Gastroesophageal sphincter (tissue), 4 donors: ENCODE measurements around the gene CLEC4D. TPM values are rescaled to one million over a fixed set of nuclear protein-coding genes. Genes with fewer than 3 reads are reported as not detected.

ENCODE experiments used
- ATAC-seq: fragments of 150-250 bp; one replicate; pipeline ENCODE4 v1.9.1; 2016; ENCODE audit warnings: mild to moderate bottlenecking, moderate library complexity
- H3K27ac ChIP-seq, 4 donors: fragments of 200-600 bp; sonication (generic) in 3 of 4; 1 replicate in 3 of 4; 2 replicates in 1 of 4; pipeline ENCODE4 v1.5.1; 2016 to 2019
- H3K27me3 ChIP-seq: fragments of 200-600 bp; sonication (generic); one replicate; pipeline ENCODE4 v1.5.1; 2019
- H3K36me3 ChIP-seq, 2 donors: fragments of 200-600 bp; sonication (generic); one replicate each; pipeline ENCODE4 v1.5.1; 2019; ENCODE audit warnings: control low read depth in 1 of 2
- H3K4me1 ChIP-seq, 3 donors: fragments of 200-600 bp; sonication (generic); 1 replicate in 2 of 3; 2 replicates in 1 of 3; pipeline ENCODE4 v1.5.1; 2016 to 2019; ENCODE audit warnings: control low read depth in 2 of 3
- H3K4me3 ChIP-seq, 2 donors: fragments of 200-600 bp; sonication (generic); one replicate each; pipeline ENCODE4 v1.5.1; 2019; ENCODE audit warnings: mild to moderate bottlenecking in 1 of 2, moderate library complexity in 1 of 2
- H3K9me3 ChIP-seq, 3 donors: fragments of 200-600 bp; sonication (generic); one replicate each; pipeline ENCODE4 v1.5.1; 2017 to 2019; ENCODE audit warnings: control low read depth in 2 of 3
- EP300 ChIP-seq: sonication (generic); formaldehyde crosslinking; IDR thresholded peaks from one replicate; pipeline ENCODE4 v1.6.1; 2017; ENCODE audit warnings: antibody characterized with exemption, mild to moderate bottlenecking
- POLR2A ChIP-seq, 2 donors: fragments of 450-650 bp; IDR thresholded peaks; one replicate each; pipeline ENCODE4 v1.6.1; 2017; ENCODE audit warnings: antibody characterized with exemption in 2 of 2, mild to moderate bottlenecking in 2 of 2, moderate library complexity in 1 of 2
- POLR2AphosphoS5 ChIP-seq: sonication (generic); formaldehyde crosslinking; IDR thresholded peaks from one replicate; pipeline ENCODE4 v1.6.1; 2017; ENCODE audit warnings: antibody characterized with exemption
- WGBS, 2 donors: methylation state at CpG; one replicate each; pipeline ENCODE4 v1.1.5; 2018; ENCODE audit warnings: low coverage in 1 of 2; 5-methylcytosine and 5-hydroxymethylcytosine counted together
- total RNA-seq, 4 donors: library from RNA; depleted of rRNA; stranded (reverse); fragments of >200 nt; gene quantifications; one replicate each; pipeline ENCODE4 v1.1.0, GENCODE V29; 2016
- TF ChIP-seq, protein P1 (sequence below), 4 experiments: fragments of 200-600 bp in 2 of 4; fragments of 450-650 bp in 2 of 4; sonication (generic) in 1 of 4; IDR thresholded peaks; one replicate each; pipeline ENCODE4 v1.5.1; 2017 to 2019; ENCODE audit warnings: antibody characterized with exemption in 4 of 4, mild to moderate bottlenecking in 2 of 4, moderate library complexity in 2 of 4

Gene CLEC4D
- total RNA-seq, result 1 to 10 TPM in 2 of 4 donors, not detected in 2; 1.0 to 1.1 TPM

DNA sequence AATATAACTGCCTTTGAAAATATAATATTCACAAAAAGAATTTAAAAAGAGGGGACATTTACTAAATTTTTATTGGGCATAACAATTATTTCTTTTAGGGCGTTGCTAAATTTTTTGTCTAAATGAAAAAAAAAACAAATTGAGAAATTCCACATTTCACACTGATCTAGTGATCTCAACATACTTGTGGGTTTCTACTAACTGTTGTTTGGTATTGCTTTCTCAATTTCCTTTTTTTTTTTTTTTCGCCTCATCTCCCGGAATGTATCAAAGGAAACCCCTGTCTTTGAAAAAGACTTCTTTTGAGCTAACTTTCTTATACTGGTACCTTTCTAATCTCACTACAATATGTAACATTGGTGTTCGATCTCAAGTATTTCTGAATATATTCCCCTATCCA lies at the start of gene CLEC4D:
Gene CLEC4D (plus strand): TSS at position 248 of the 400 bp plus-strand sequence. CDS start 230 bp downstream, outside the sequence.
- TF ChIP-seq POLR2AphosphoS5 (no peak), EP300 (no peak), POLR2A (IDR thresholded peaks at IDR 0.05) (no peak)
- TF ChIP-seq, protein P1, sequence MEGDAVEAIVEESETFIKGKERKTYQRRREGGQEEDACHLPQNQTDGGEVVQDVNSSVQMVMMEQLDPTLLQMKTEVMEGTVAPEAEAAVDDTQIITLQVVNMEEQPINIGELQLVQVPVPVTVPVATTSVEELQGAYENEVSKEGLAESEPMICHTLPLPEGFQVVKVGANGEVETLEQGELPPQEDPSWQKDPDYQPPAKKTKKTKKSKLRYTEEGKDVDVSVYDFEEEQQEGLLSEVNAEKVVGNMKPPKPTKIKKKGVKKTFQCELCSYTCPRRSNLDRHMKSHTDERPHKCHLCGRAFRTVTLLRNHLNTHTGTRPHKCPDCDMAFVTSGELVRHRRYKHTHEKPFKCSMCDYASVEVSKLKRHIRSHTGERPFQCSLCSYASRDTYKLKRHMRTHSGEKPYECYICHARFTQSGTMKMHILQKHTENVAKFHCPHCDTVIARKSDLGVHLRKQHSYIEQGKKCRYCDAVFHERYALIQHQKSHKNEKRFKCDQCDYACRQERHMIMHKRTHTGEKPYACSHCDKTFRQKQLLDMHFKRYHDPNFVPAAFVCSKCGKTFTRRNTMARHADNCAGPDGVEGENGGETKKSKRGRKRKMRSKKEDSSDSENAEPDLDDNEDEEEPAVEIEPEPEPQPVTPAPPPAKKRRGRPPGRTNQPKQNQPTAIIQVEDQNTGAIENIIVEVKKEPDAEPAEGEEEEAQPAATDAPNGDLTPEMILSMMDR (IDR thresholded peaks at IDR 0.05), result no peak
- Histone ChIP-seq H3K4me1 (no peaks in the 10 kb centered on the region), H3K36me3 (no peaks in the 10 kb centered on the region), H3K9me3 (no peaks in the 10 kb centered on the region), H3K27me3 (peaks cover 13% of the 10 kb centered on the region), H3K4me3 (no peak within 1 kb of the TSS), H3K27ac (no peak within 1 kb of the TSS)
- ATAC-seq, result no peak
- WGBS, 2 donors, result 75 to 77% methylated on average over 1 to 4 of the region's 4 CpGs

DNA sequence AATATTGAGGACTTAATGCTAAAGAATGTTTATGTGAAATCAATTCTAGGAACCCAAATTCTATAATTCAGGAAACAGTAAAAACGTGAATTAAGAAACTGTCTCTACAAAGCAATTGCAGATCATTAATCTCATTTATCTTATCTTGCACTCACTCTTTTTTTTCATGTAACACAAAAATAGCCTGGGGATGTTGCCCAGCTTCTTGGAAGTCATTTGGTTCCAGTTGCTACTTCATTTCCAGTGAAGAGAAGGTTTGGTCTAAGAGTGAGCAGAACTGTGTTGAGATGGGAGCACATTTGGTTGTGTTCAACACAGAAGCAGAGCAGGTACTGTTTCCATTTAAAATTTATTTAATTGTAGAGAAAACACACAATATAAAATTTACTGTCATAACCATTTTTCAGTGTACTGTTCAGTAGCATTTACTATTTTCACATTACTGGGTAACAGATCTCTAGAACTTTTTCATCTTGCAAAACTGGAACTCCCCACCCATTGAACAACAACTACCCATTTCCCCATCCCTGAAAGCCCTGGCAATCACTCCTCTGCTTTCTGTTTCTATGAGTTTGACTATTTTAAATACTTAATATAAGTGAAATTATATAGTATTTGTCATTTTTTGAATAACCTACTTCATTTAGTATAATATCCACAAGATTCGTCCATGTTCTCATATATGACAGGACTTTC lies 47.9 kb upstream of the CLEC4D start:
- peaks cover 8% of the 10 kb centered on the region for H3K27me3 ChIP-seq
- no peak overlapping the region for H3K27ac ChIP-seq
- H3K4me3 ChIP-seq, result no peak overlapping the region
- H3K9me3 ChIP-seq, result no peaks in the 10 kb centered on the region
- 0 to 18% methylated on average over 2 of the region's 2 CpGs for WGBS, 2 donors
- ATAC-seq, result no peak
- H3K4me1 ChIP-seq, result no peaks in the 10 kb centered on the region
- no peak for TF ChIP-seq POLR2A (IDR thresholded peaks at IDR 0.05)
- TF ChIP-seq, protein P1 (IDR thresholded peaks at IDR 0.05), result no peak
- no peak for TF ChIP-seq POLR2AphosphoS5
- no peaks in the 10 kb centered on the region for H3K36me3 ChIP-seq

DNA sequence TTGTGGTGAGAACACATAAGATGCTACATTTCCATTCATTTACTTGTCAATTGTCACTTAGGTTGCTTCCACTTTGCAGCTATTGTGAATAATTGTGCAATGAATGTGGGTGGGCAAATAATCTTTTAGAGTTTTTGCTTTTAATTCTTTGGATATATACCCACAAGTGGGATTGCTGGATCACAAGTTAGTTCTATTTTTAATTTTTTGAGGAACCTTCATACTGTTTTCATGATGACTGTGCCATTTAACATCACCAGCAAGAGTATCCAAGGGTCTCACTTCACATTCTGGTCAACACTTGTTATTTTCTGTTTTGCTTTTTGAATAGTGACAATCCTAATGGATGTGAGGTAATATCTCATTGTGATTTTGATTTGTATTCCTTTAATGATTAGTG lies 47.1 kb upstream of the CLEC4D start:
- H3K4me1 ChIP-seq, result no peaks in the 10 kb centered on the region
- no peak for ATAC-seq
- H3K9me3 ChIP-seq, result no peaks in the 10 kb centered on the region
- H3K27ac ChIP-seq, result no peak overlapping the region
- no peak overlapping the region for H3K4me3 ChIP-seq
- H3K27me3 ChIP-seq, result peaks cover under 1% of the 10 kb centered on the region
- no peak for TF ChIP-seq POLR2A (IDR thresholded peaks at IDR 0.05)
- TF ChIP-seq, protein P1 (IDR thresholded peaks at IDR 0.05), result no peak
- no peak for TF ChIP-seq POLR2AphosphoS5
- no peak for TF ChIP-seq EP300
- H3K36me3 ChIP-seq, result no peaks in the 10 kb centered on the region

DNA sequence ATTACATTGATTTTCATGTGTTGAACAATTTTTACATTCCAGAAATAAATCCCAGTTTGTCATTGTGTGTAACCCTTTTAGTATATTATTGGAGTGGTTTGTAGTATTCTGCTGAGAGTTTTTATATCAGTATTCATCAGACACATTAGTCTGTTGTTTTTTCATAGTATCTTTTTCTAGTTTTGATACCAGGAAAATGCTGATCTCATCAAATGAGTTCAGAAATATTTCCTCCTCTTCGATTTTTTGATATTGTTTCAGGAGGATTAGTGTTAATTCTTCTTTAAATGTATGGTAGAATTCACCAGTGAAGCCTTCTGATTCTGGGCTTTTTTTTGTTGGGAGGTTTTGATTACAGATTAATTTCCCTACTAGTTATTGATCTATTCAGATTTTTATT lies 42.2 kb upstream of the CLEC4D start:
- Histone ChIP-seq H3K4me3 (no peak overlapping the region), H3K27me3 (no peaks in the 10 kb centered on the region), H3K9me3 (no peaks in the 10 kb centered on the region), H3K36me3 (no peaks in the 10 kb centered on the region), H3K4me1 (no peaks in the 10 kb centered on the region), H3K27ac (no peak overlapping the region)
- 67 to 75% methylated on average over 1 of the region's 1 CpG for WGBS, 2 donors
- TF ChIP-seq, protein P1 (IDR thresholded peaks at IDR 0.05), result no peak
- no peak for ATAC-seq

DNA sequence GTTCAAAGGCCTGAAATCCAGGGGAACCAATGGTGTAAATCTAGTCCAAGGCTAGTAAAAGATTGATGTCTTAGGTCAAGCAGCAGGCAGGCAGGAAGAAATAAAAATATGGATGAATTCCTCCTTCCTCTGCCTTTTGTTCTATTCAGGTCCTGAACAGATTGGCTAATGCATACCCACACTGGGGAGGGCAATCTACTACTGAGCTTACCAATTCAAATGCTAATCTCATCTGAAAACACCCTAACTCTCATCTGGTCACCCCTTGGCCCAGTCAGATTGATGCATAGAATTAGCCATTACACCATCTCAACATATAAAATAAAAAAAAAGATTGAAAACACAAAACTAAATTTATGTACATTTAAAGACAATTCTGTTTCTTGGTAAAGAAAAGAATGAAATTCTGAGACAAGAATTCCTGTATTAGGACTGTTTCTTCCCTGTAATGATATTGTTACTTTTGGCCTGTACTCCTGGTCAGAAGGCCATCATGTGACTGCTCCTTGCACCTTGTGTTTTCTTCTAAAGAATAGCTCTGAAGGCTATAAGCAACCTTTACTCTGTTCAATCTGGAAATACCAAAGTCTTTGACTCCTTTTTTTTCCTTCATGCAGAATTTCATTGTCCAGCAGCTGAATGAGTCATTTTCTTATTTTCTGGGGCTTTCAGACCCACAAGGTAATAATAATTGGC lies 37.6 kb upstream of the CLEC4D start:
- no peak for TF ChIP-seq POLR2AphosphoS5
- TF ChIP-seq, protein P1 (IDR thresholded peaks at IDR 0.05), result no peak
- no peak for TF ChIP-seq EP300
- no peak for TF ChIP-seq POLR2A (IDR thresholded peaks at IDR 0.05)

More for the DNA sequence above, 37.6 kb upstream of the CLEC4D start:
- H3K27ac ChIP-seq, result no peak overlapping the region
- H3K36me3 ChIP-seq, result no peaks in the 10 kb centered on the region
- ATAC-seq, result no peak
- H3K27me3 ChIP-seq, result no peaks in the 10 kb centered on the region
- no peak overlapping the region for H3K4me3 ChIP-seq
- H3K9me3 ChIP-seq, result no peaks in the 10 kb centered on the region
- H3K4me1 ChIP-seq, result no peaks in the 10 kb centered on the region
